ENCODE data around the gene TPRN. TPM values are rescaled to one million over a fixed set of nuclear protein-coding genes. Genes with fewer than 3 reads are reported as not detected.

TPRN gene
- total and polyA plus RNA-seq, 2 donors (not counting 3 experiments of a cell fraction or from before 2014, with no cell fraction given) = 4.3 to 12.4 TPM

GRCh38 chr9:137191245-137191644, 9.3 kb downstream of the TPRN start:
- no peak for FAIRE-seq
- Histone ChIP-seq H3K4me2 (ENCODE audit: insufficient read depth, low read length) (no peak overlapping the region), H3K9me1 (replicated peaks; ENCODE audit: control insufficient read depth, extremely low read depth, insufficient read depth, low read length) (no peaks in the 10 kb centered on the region), H3K27ac (ENCODE audit: insufficient read depth, low read depth, low read length) (no peak overlapping the region), H3K9ac (replicated peaks; ENCODE audit: extremely low read depth, insufficient read depth, low read length) (no peak overlapping the region), H3K4me3 (replicated peaks in 1 of 3; ENCODE audit: insufficient read depth in 1 of 3, low read depth in 1 of 3, low read length in 3 of 3) (no peak overlapping the region), H4K20me1 (replicated peaks; ENCODE audit: control insufficient read depth, extremely low read depth, insufficient read depth, low read length) (no peaks in the 10 kb centered on the region), H3K36me3 (ENCODE audit: control insufficient read depth in 2 of 2, extremely low read depth in 1 of 2, insufficient read depth in 2 of 2, low read length in 2 of 2) (peaks cover 0 to 16% of the 10 kb centered on the region in 2 experiments), H3K9me3 (replicated peaks; ENCODE audit: control insufficient read depth, insufficient read depth, low read length) (no peaks in the 10 kb centered on the region), H3K79me2 (ENCODE audit: control insufficient read depth, insufficient read depth, low read length) (peaks cover 31% of the 10 kb centered on the region), H3K4me1 (ENCODE audit: control insufficient read depth, extremely low read depth, insufficient read depth, low read length) (peaks cover 17% of the 10 kb centered on the region), H3K27me3 (ENCODE audit: control insufficient read depth in 2 of 2, insufficient read depth in 2 of 2, low read length in 2 of 2) (no peaks in the 10 kb centered on the region), H2AFZ (ENCODE audit: low read depth, low read length) (no peak overlapping the region)
- BruUV-seq (replicated peaks) = no TSS peak
- dilution Hi-C loops (cut with MboI; ENCODE audit: extremely low pct_ligation_motif_present, low sequenced_read_pairs) = no loop called here
- intact Hi-C loops (cut with micrococcal nuclease) = no loop called here
- TF ChIP-seq CTCF (IDR thresholded peaks at IDR 0.05; ENCODE audit: extremely low read depth in 1 of 2, insufficient read depth in 1 of 2, low read depth in 1 of 2, low read length in 2 of 2) (no peak), MAX (IDR thresholded peaks at IDR 0.05; ENCODE audit: insufficient read depth, insufficient read length) (no peak), POLR2AphosphoS5 (IDR thresholded peaks at IDR 0.05; ENCODE audit: insufficient read depth, low read depth, low read length) (no peak), JUN (IDR thresholded peaks at IDR 0.05; ENCODE audit: borderline replicate concordance, insufficient read depth, insufficient read length, low read depth) (no peak), POLR2A (IDR thresholded peaks at IDR 0.05; ENCODE audit: low read depth, low read length) (no peak), EZH2 (IDR thresholded peaks at IDR 0.05; ENCODE audit: borderline replicate concordance, low read depth, low read length, severe bottlenecking) (no peak), GATA2 (IDR thresholded peaks at IDR 0.05; ENCODE audit: insufficient read depth, insufficient read length, low read depth, low read length) (no peak), MYC (IDR thresholded peaks at IDR 0.05; ENCODE audit: low read depth, low read length) (no peak), FOS (IDR thresholded peaks at IDR 0.05; ENCODE audit: borderline replicate concordance, insufficient read depth, low read length) (no peak)
- POLR2A ChIA-PET = no interaction called here
- DNase-seq (ENCODE audit: low read depth, low spot score) = no peak
- CTCF ChIA-PET = no interaction called here
